Mesendoderm (in vitro differentiated cells): Measurements from ENCODE around the gene KSR2.
A peak's percentile ranks its signal among the peaks of the same experiment; 100 is the strongest.

Experiments used
- DNase-seq: peaks from one replicate; pipeline ENCODE4 v3.0.0; 2013
- H2AK5ac ChIP-seq: 2 replicates; pipeline ENCODE4 v1.6.1; 2013; ENCODE audit warnings: low read length, inconsistent platforms
- H2BK120ac ChIP-seq: 2 replicates; pipeline ENCODE4 v1.6.1; 2013; ENCODE audit warnings: low read depth, mild to moderate bottlenecking, low read length, moderate library complexity, mixed read lengths
- H2BK15ac ChIP-seq: replicated peaks from 2 replicates; pipeline ENCODE4 v1.6.1; 2013; ENCODE audit warnings: low read depth, mild to moderate bottlenecking, moderate library complexity
- H2BK5ac ChIP-seq: 2 replicates; pipeline ENCODE4 v1.6.1; 2013; ENCODE audit warnings: low read length, inconsistent platforms
- H3K18ac ChIP-seq: 2 replicates; pipeline ENCODE4 v1.6.1; 2013; ENCODE audit warnings: mild to moderate bottlenecking, low read length, mixed read lengths
- H3K23ac ChIP-seq: one replicate; pipeline ENCODE4 v1.6.1; 2013; ENCODE audit warnings: low read length
- H3K27ac ChIP-seq: 2 replicates; pipeline ENCODE4 v1.5.1; 2013; ENCODE audit warnings: low read depth, mild to moderate bottlenecking, inconsistent platforms, low read length, moderate library complexity
- H3K27me3 ChIP-seq: 2 replicates; pipeline ENCODE4 v1.6.1; 2013; ENCODE audit warnings: low read length, control low read depth, mild to moderate bottlenecking, inconsistent platforms; ENCODE audit not compliant: insufficient read depth, poor library complexity
- H3K36me3 ChIP-seq: 2 replicates; pipeline ENCODE4 v1.6.1; 2013; ENCODE audit warnings: low read length, inconsistent platforms; ENCODE audit not compliant: control insufficient read depth, insufficient read depth
- H3K4ac ChIP-seq: one replicate; pipeline ENCODE4 v1.6.1; 2013; ENCODE audit warnings: low read depth, mild to moderate bottlenecking, low read length, moderate library complexity
- H3K4me1 ChIP-seq: 2 replicates; pipeline ENCODE4 v1.6.1; 2013; ENCODE audit warnings: low read depth, low read length, inconsistent platforms; ENCODE audit not compliant: control insufficient read depth
- H3K4me2 ChIP-seq: 2 replicates; pipeline ENCODE4 v1.6.1; 2013; ENCODE audit warnings: low read length
- H3K4me3 ChIP-seq: 2 replicates; pipeline ENCODE4 v1.5.1; 2013; ENCODE audit warnings: mild to moderate bottlenecking, low read length
- H3K56ac ChIP-seq: one replicate; pipeline ENCODE4 v1.6.1; 2013; ENCODE audit warnings: low read length
- H3K79me1 ChIP-seq: 2 replicates; pipeline ENCODE4 v1.6.1; 2013; ENCODE audit warnings: low read length, inconsistent platforms
- H3K79me2 ChIP-seq: 2 replicates; pipeline ENCODE4 v1.6.1; 2013; ENCODE audit warnings: mild to moderate bottlenecking, low read length; ENCODE audit not compliant: control insufficient read depth, insufficient read depth
- H3K9ac ChIP-seq: 2 replicates; pipeline ENCODE4 v1.6.1; 2013; ENCODE audit warnings: low read length, inconsistent platforms
- H4K5ac ChIP-seq: one replicate; pipeline ENCODE4 v1.6.1; 2013; ENCODE audit warnings: low read length
- H4K8ac ChIP-seq: one replicate; pipeline ENCODE4 v1.6.1; 2013; ENCODE audit warnings: low read depth, mild to moderate bottlenecking, control low read depth, low read length, moderate library complexity
- WGBS: extraction: QIAGEN DNeasy Blood & Tissue Kit; methylation state at CpG from one replicate; pipeline ENCODE4 v1.1.7; 2013; ENCODE audit warnings: low lambda C conversion rate, missing lambda C conversion rate; ENCODE audit not compliant: insufficient coverage; ENCODE audit errors: extremely low coverage; 5-methylcytosine and 5-hydroxymethylcytosine counted together

KSR2 gene

GRCh38 chr12:117594481-117594880 lies 374.3 kb downstream of the KSR2 start:
- peak; percentile 93 for DNase-seq
- Histone ChIP-seq H3K4ac (no peak overlapping the region), H3K56ac (no peak overlapping the region), H2BK5ac (peak overlapping the region; percentile 8), H4K5ac (no peak overlapping the region), H2AK5ac (no peak overlapping the region), H3K36me3 (no peaks in the 10 kb centered on the region), H3K27me3 (no peaks in the 10 kb centered on the region), H3K79me1 (no peaks in the 10 kb centered on the region), H3K18ac (no peak overlapping the region), H3K4me3 (no peak overlapping the region), H2BK15ac (no peak overlapping the region), H2BK120ac (no peak overlapping the region), H4K8ac (no peak overlapping the region), H3K23ac (no peak overlapping the region), H3K9ac (no peak overlapping the region), H3K4me2 (no peak overlapping the region), H3K79me2 (no peaks in the 10 kb centered on the region), H3K4me1 (peaks cover 17% of the 10 kb centered on the region), H3K27ac (no peak overlapping the region)
- WGBS, result no CpG with 5 or more reads among the region's 4 CpGs

- H3K4me2 ChIP-seq, result no peak overlapping the region
- WGBS, result no CpG with 5 or more reads among the region's 7 CpGs
- no peak overlapping the region for H3K23ac ChIP-seq
- no peak overlapping the region for H2BK120ac ChIP-seq
- no peak overlapping the region for H3K4me3 ChIP-seq
- H3K56ac ChIP-seq, result peak overlapping the region; percentile 27
- H3K18ac ChIP-seq, result no peak overlapping the region
- H2BK5ac ChIP-seq, result no peak overlapping the region
- no peak for DNase-seq
- peaks cover 17% of the 10 kb centered on the region for H3K4me1 ChIP-seq
- no peaks in the 10 kb centered on the region for H3K36me3 ChIP-seq
- H3K79me1 ChIP-seq, result no peaks in the 10 kb centered on the region
- no peak overlapping the region for H4K8ac ChIP-seq
- H3K4ac ChIP-seq, result peak overlapping the region; percentile 7
- H4K5ac ChIP-seq, result no peak overlapping the region
- no peak overlapping the region for H3K9ac ChIP-seq
- no peaks in the 10 kb centered on the region for H3K79me2 ChIP-seq
- H2AK5ac ChIP-seq, result no peak overlapping the region
- H3K27ac ChIP-seq, result no peak overlapping the region
- H3K27me3 ChIP-seq, result no peaks in the 10 kb centered on the region
- H2BK15ac ChIP-seq, result no peak overlapping the region
Measured at GRCh38 chr12:117593815-117594400, 374.9 kb downstream of the KSR2 start.

- Histone ChIP-seq H3K27ac (no peak overlapping the region), H3K56ac (no peak overlapping the region), H3K27me3 (no peaks in the 10 kb centered on the region), H3K18ac (no peak overlapping the region), H3K4me1 (peaks cover 17% of the 10 kb centered on the region), H3K23ac (no peak overlapping the region), H4K8ac (no peak overlapping the region), H3K4me2 (no peak overlapping the region), H2BK120ac (no peak overlapping the region), H3K4me3 (no peak overlapping the region), H3K4ac (no peak overlapping the region), H2AK5ac (no peak overlapping the region), H3K9ac (no peak overlapping the region), H3K79me1 (no peaks in the 10 kb centered on the region), H3K79me2 (no peaks in the 10 kb centered on the region), H3K36me3 (no peaks in the 10 kb centered on the region), H4K5ac (no peak overlapping the region), H2BK5ac (no peak overlapping the region), H2BK15ac (no peak overlapping the region)
- WGBS, result no CpG with 5 or more reads among the region's 9 CpGs
- DNase-seq, result no peak
Measured at GRCh38 chr12:117592588-117593305, 376.0 kb downstream of the KSR2 start.

- Histone ChIP-seq H3K18ac (no peak overlapping the region), H2AK5ac (no peak overlapping the region), H3K36me3 (no peaks in the 10 kb centered on the region), H4K5ac (no peak overlapping the region), H2BK15ac (no peak overlapping the region), H3K4me3 (no peak overlapping the region), H2BK120ac (no peak overlapping the region), H3K23ac (no peak overlapping the region), H3K27me3 (no peaks in the 10 kb centered on the region), H3K56ac (no peak overlapping the region), H2BK5ac (no peak overlapping the region), H3K79me1 (no peaks in the 10 kb centered on the region), H3K79me2 (no peaks in the 10 kb centered on the region), H4K8ac (no peak overlapping the region), H3K27ac (no peak overlapping the region), H3K9ac (no peak overlapping the region), H3K4me1 (peaks cover 14% of the 10 kb centered on the region), H3K4me2 (no peak overlapping the region), H3K4ac (no peak overlapping the region)
- no CpG with 5 or more reads among the region's 2 CpGs for WGBS
- peak; percentile 48 for DNase-seq
Measured at GRCh38 chr12:117590999-117591398, 377.8 kb downstream of the KSR2 start.

GRCh38 chr12:117590386-117590785 lies 378.4 kb downstream of the KSR2 start:
- Histone ChIP-seq H3K36me3 (no peaks in the 10 kb centered on the region), H3K79me2 (no peaks in the 10 kb centered on the region), H3K56ac (no peak overlapping the region), H4K5ac (no peak overlapping the region), H3K27ac (no peak overlapping the region), H3K79me1 (no peaks in the 10 kb centered on the region), H3K23ac (no peak overlapping the region), H2BK5ac (no peak overlapping the region), H2BK120ac (no peak overlapping the region), H2AK5ac (no peak overlapping the region), H3K4me2 (no peak overlapping the region), H3K9ac (no peak overlapping the region), H3K4me3 (no peak overlapping the region), H4K8ac (no peak overlapping the region), H3K18ac (no peak overlapping the region), H3K4ac (no peak overlapping the region), H3K27me3 (no peaks in the 10 kb centered on the region), H2BK15ac (no peak overlapping the region), H3K4me1 (peaks cover 14% of the 10 kb centered on the region)
- no CpG with 5 or more reads among the region's 3 CpGs for WGBS
- no peak for DNase-seq
